Measurements from ENCODE around the gene B4GALT6.

- TF ChIP-seq CTCF (CRISPR knock-in tag; IDR thresholded peaks at IDR 0.05) = no peak
- TF ChIP-seq SP2 (CRISPR knock-in tag; IDR thresholded peaks at IDR 0.05) = no peak
- TF ChIP-seq POLR2A (IDR thresholded peaks at IDR 0.05; ENCODE audit: insufficient read depth in 1 of 2, low read depth in 2 of 2, low read length in 2 of 2) = no peak
- no peak for TF ChIP-seq KMT2A (CRISPR knock-in tag; IDR thresholded peaks at IDR 0.05)
- no peak for TF ChIP-seq ZNF761 (CRISPR knock-in tag; conservative IDR thresholded peaks at IDR 0.05)
- TF ChIP-seq HDAC6 (IDR thresholded peaks at IDR 0.05; ENCODE audit: low read depth, low read length) = no peak
- TF ChIP-seq ZNF607 (CRISPR knock-in tag; IDR thresholded peaks at IDR 0.05; ENCODE audit: borderline replicate concordance) = no peak
- TF ChIP-seq ATM (IDR thresholded peaks at IDR 0.05; ENCODE audit: borderline replicate concordance) = no peak
- no peak for TF ChIP-seq WIZ (CRISPR knock-in tag; IDR thresholded peaks at IDR 0.05)
These were observed 6.0 kb downstream of the B4GALT6 start for GRCh38 chr18:31678425-31678824.

All from HepG2 (cell line).